Erythroblast (primary cell): ENCODE results near the gene LDAH.

ENCODE experiments used
- GATA1 ChIP-seq: IDR thresholded peaks from 2 replicates; pipeline ENCODE4 v1.6.1; 2011; ENCODE audit warnings: low read depth, mild to moderate bottlenecking, control low read depth, low read length, moderate library complexity
- POLR2A ChIP-seq: IDR thresholded peaks from 2 replicates; pipeline ENCODE4 v1.6.1; 2011; ENCODE audit warnings: mild to moderate bottlenecking, low read length

DNA sequence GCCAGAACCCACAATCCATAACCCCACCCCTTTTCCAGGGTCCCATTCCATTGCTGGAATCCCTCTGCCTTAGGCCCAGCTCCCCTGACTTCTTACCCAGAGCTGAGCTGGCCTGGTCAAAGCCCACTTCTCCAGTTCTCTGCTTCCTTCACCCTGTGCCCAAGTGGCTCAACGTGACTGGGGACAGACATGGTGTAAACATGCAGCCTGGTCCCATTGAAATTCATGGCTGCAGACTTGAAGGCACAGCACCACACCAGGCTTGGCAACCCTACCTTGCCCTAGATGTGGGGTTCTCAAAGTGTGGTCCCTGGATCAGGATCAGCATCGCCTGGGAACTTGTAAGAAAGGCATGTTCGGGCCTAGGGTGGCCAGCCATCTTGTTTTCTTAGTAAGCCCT, 175.7 kb downstream of the LDAH start:
- no peak for TF ChIP-seq POLR2A
- no peak for TF ChIP-seq GATA1
